BE2C (cell line): ENCODE results near the gene TTC16.

ENCODE experiments used
- DNase-seq: peaks from one replicate; pipeline ENCODE4 v3.0.0-alpha.2; 2020
- H3K27me3 ChIP-seq: fragments of 250-450 bp; sonication (Bioruptor Pico); 2 replicates; pipeline ENCODE4 v1.5.1; 2020; ENCODE audit warnings: mild to moderate bottlenecking
- H3K36me3 ChIP-seq: fragments of 250-450 bp; sonication (Bioruptor Pico); 2 replicates; pipeline ENCODE4 v1.5.1; 2020; ENCODE audit warnings: mild to moderate bottlenecking
- H3K4me1 ChIP-seq: fragments of 250-450 bp; sonication (Bioruptor Pico); 2 replicates; pipeline ENCODE4 v1.5.1; 2020
- H3K4me3 ChIP-seq: 2 replicates; pipeline ENCODE4 v1.5.1; 2011; ENCODE audit warnings: low read depth, low read length
- H3K9me3 ChIP-seq: fragments of 250-450 bp; sonication (Bioruptor Pico); 2 replicates; pipeline ENCODE4 v1.5.1; 2020
- TF ChIP-seq, protein P1 (sequence below): IDR thresholded peaks from 2 replicates; pipeline ENCODE4 v1.5.1; 2012; ENCODE audit warnings: mild to moderate bottlenecking, low read depth, low read length

The TTC16 gene

DNA sequence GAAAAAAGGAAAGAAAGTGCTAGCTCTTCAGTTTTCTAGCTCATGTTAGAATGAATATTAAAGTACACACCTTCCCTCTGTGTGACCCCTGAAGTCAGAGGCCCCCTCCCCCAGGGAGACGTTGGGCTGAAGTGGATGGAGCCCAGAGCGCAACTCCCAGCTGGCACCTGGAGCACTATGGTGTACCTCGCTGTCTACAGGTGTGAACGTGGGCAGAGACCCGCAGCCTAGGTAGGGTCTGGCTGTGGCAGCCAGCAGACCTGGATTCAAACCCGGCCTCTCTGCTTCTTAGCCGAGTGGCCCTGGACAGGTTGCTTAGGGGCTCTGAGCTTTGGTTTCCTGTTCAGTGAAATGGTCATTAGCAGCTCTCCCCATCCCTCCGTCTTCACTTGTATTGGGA, 12.9 kb downstream of the TTC16 start:
- TF ChIP-seq, protein P1, sequence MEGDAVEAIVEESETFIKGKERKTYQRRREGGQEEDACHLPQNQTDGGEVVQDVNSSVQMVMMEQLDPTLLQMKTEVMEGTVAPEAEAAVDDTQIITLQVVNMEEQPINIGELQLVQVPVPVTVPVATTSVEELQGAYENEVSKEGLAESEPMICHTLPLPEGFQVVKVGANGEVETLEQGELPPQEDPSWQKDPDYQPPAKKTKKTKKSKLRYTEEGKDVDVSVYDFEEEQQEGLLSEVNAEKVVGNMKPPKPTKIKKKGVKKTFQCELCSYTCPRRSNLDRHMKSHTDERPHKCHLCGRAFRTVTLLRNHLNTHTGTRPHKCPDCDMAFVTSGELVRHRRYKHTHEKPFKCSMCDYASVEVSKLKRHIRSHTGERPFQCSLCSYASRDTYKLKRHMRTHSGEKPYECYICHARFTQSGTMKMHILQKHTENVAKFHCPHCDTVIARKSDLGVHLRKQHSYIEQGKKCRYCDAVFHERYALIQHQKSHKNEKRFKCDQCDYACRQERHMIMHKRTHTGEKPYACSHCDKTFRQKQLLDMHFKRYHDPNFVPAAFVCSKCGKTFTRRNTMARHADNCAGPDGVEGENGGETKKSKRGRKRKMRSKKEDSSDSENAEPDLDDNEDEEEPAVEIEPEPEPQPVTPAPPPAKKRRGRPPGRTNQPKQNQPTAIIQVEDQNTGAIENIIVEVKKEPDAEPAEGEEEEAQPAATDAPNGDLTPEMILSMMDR: no peak
- no peaks in the 10 kb centered on the region for H3K27me3 ChIP-seq
- DNase-seq: no peak
- no peaks in the 10 kb centered on the region for H3K36me3 ChIP-seq
- no peaks in the 10 kb centered on the region for H3K9me3 ChIP-seq
- H3K4me1 ChIP-seq: peaks cover 5% of the 10 kb centered on the region; the same call in 1 of the 2 replicates
- no peak overlapping the region for H3K4me3 ChIP-seq

- Histone ChIP-seq H3K4me3 (no peak overlapping the region), H3K4me1 (peaks cover 4% of the 10 kb centered on the region), H3K36me3 (no peaks in the 10 kb centered on the region), H3K27me3 (no peaks in the 10 kb centered on the region), H3K9me3 (no peaks in the 10 kb centered on the region)
- TF ChIP-seq, protein P1: no peak
- no peak for DNase-seq
These were observed 13.8 kb downstream of the TTC16 start for GRCh38 chr9:127729522-127730256.

- Histone ChIP-seq H3K9me3 (no peaks in the 10 kb centered on the region), H3K36me3 (no peaks in the 10 kb centered on the region), H3K27me3 (no peaks in the 10 kb centered on the region), H3K4me1 (peaks cover 4% of the 10 kb centered on the region), H3K4me3 (no peak overlapping the region)
- DNase-seq: no peak
- TF ChIP-seq, protein P1: no peak
These were observed 14.4 kb downstream of the TTC16 start for GRCh38 chr9:127730262-127730661.

DNA sequence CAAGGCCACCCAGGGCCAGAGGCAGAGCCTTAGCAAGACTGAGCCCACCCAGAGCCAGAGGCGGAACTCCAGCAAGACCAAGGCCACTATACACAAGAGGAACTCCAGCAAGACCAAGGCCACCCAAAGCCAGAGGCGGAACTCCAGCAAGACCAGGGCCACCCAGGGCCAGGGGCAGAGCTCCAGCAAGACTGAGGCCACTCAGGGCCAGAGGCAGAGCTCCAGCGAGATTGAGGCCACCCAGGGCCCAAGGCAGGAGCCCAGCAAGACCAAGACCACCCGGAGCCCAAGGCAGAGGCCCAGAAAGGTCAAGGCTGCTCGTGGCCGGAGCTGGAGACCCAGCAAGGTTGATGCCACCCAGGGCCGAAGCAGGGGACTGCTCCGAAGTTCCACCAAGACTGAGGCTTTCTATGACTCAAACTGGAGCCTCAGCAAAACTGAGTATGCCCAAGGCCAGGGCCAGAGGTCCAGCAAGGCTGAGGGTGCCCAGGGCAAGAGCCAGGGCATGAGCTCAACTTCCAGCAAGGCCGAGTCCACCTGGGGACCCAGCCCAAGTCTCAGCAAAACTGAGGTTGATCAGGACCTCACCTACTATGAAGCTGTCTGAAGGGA, 15.0 kb downstream of the TTC16 start:
- Histone ChIP-seq H3K4me1 (peaks cover 4% of the 10 kb centered on the region), H3K36me3 (no peaks in the 10 kb centered on the region), H3K4me3 (no peak overlapping the region), H3K9me3 (no peaks in the 10 kb centered on the region), H3K27me3 (no peaks in the 10 kb centered on the region)
- TF ChIP-seq, protein P1: no peak
- no peak for DNase-seq

DNA sequence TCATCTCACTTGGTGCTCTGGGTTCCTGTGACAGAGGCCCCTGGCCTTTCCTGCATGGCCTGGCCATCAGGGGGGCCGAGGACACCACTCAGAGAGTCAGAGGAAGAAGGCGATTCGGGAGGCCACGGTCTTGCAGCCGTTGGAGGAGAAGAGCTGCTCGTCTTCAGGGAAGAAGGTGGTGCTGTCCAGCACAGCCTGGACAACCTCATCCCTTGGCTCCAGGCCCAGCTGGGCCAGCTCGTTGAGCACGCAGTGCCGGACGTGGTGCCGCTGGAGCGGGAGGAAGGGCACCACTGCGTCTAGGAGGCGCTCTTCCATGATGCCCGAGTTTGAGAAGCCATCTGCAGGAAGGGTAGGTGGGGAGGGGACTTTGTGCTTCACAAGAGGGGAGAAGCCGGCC, 16.1 kb downstream of the TTC16 start:
- Histone ChIP-seq H3K4me3 (no peak overlapping the region), H3K36me3 (no peaks in the 10 kb centered on the region), H3K27me3 (no peaks in the 10 kb centered on the region), H3K4me1 (peaks cover 4% of the 10 kb centered on the region), H3K9me3 (no peaks in the 10 kb centered on the region)
- TF ChIP-seq, protein P1: no peak
- no peak for DNase-seq

GRCh38 chr9:127732444-127732843, 16.6 kb downstream of the TTC16 start:
- Histone ChIP-seq H3K4me3 (no peak overlapping the region), H3K9me3 (no peaks in the 10 kb centered on the region), H3K27me3 (no peaks in the 10 kb centered on the region), H3K4me1 (peaks cover 4% of the 10 kb centered on the region), H3K36me3 (no peaks in the 10 kb centered on the region)
- DNase-seq: no peak
- TF ChIP-seq, protein P1: no peak
